COR-L47 (cell line): ENCODE results near the gene PROM2.
"Not testable (repeated sequence)": the region's sequence is repeated elsewhere in the genome, so short reads cannot be mapped to it uniquely, and the experiment has no call there.

ENCODE experiments used
- DNase-seq: peaks from one replicate; lab custom pipeline; 2025; lab: John Stamatoyannopoulos, UW

PROM2 gene

GRCh38 chr2:95269036-95269680 is 5.1 kb upstream of the PROM2 start:
- DNase-seq = no peak

- not testable (repeated sequence) for DNase-seq
These were observed 4.5 kb upstream of the PROM2 start for GRCh38 chr2:95269745-95270144.

GRCh38 chr2:95270541-95271081 is 3.6 kb upstream of the PROM2 start:
- DNase-seq = no peak

- DNase-seq = no peak
These were observed 2.8 kb upstream of the PROM2 start for GRCh38 chr2:95271381-95271971.

- no peak for DNase-seq
These were observed 1.9 kb upstream of the PROM2 start for GRCh38 chr2:95272299-95272751.

GRCh38 chr2:95272781-95273180 is 1.5 kb upstream of the PROM2 start:
- no peak for DNase-seq

- DNase-seq = no peak
These were observed 521 bp upstream of the PROM2 start for GRCh38 chr2:95273566-95274290.

- DNase-seq = no peak
These were observed 884 bp downstream of the PROM2 start for GRCh38 chr2:95275151-95275515.

- DNase-seq = no peak
These were observed 1.5 kb downstream of the PROM2 start for GRCh38 chr2:95275601-95276243.

GRCh38 chr2:95276244-95276887 is 2.1 kb downstream of the PROM2 start:
- DNase-seq = no peak

- DNase-seq = no peak
These were observed 2.6 kb downstream of the PROM2 start for GRCh38 chr2:95276888-95277245.

- DNase-seq = no peak
These were observed 3.1 kb downstream of the PROM2 start for GRCh38 chr2:95277246-95277906.

GRCh38 chr2:95278051-95278471 is 3.8 kb downstream of the PROM2 start:
- no peak for DNase-seq

GRCh38 chr2:95278637-95279225 is 4.5 kb downstream of the PROM2 start:
- no peak for DNase-seq

- DNase-seq = no peak
These were observed 5.3 kb downstream of the PROM2 start for GRCh38 chr2:95279435-95280035.

- DNase-seq = no peak
These were observed 6.8 kb downstream of the PROM2 start for GRCh38 chr2:95281071-95281470.

GRCh38 chr2:95281786-95282185 is 7.5 kb downstream of the PROM2 start:
- DNase-seq = no peak

GRCh38 chr2:95282458-95282857 is 8.2 kb downstream of the PROM2 start:
- DNase-seq = no peak

GRCh38 chr2:95283562-95283961 is 9.3 kb downstream of the PROM2 start:
- DNase-seq = no peak

- DNase-seq = no peak
These were observed 10.8 kb downstream of the PROM2 start for GRCh38 chr2:95284886-95285541.
